Measurements from ENCODE around the gene MAOA. TPM values are rescaled to one million over a fixed set of nuclear protein-coding genes. Genes with fewer than 3 reads are reported as not detected.

The MAOA gene
- total and polyA plus RNA-seq, 2 of the 13 experiments (the other 11 are each of a cell fraction or from before 2014, with no cell fraction given) = 13.4 to 14.7 TPM

DNA sequence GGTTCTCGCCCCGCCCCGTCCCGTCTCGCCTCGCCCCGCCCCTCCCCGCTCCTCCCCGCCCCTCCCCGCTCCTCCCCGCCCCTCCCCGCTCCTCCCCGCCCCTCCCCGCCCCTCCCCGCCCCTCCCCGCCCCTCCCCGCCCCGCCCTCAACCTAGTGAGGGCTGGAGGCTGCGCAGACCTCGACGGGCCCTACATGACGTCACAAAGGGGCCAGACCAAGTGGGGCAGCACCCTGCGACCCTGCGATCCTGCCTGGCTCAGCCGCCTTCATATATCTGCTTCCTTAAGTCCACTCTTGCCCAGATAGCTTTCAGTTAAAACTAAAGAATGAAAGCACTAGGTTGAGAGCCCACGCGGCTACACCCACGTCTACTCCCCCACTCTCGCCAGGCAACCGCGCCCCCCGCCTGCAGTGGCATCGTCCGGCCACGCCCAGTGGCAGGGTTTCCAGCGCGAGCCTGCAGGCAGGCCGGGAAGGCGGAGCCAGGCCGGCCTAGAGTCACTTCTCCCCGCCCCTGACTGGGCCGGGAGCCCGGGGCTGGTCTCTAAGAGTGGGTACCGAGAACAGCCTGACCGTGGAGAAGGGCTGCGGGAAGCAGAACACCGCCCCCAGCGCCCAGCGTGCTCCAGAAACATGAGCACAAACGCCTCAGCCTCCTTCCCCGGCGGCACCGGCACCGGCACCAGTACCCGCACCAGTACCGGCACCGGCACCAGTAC, 1.5 kb upstream of the MAOA start (continued):
- TF ChIP-seq, protein P1, sequence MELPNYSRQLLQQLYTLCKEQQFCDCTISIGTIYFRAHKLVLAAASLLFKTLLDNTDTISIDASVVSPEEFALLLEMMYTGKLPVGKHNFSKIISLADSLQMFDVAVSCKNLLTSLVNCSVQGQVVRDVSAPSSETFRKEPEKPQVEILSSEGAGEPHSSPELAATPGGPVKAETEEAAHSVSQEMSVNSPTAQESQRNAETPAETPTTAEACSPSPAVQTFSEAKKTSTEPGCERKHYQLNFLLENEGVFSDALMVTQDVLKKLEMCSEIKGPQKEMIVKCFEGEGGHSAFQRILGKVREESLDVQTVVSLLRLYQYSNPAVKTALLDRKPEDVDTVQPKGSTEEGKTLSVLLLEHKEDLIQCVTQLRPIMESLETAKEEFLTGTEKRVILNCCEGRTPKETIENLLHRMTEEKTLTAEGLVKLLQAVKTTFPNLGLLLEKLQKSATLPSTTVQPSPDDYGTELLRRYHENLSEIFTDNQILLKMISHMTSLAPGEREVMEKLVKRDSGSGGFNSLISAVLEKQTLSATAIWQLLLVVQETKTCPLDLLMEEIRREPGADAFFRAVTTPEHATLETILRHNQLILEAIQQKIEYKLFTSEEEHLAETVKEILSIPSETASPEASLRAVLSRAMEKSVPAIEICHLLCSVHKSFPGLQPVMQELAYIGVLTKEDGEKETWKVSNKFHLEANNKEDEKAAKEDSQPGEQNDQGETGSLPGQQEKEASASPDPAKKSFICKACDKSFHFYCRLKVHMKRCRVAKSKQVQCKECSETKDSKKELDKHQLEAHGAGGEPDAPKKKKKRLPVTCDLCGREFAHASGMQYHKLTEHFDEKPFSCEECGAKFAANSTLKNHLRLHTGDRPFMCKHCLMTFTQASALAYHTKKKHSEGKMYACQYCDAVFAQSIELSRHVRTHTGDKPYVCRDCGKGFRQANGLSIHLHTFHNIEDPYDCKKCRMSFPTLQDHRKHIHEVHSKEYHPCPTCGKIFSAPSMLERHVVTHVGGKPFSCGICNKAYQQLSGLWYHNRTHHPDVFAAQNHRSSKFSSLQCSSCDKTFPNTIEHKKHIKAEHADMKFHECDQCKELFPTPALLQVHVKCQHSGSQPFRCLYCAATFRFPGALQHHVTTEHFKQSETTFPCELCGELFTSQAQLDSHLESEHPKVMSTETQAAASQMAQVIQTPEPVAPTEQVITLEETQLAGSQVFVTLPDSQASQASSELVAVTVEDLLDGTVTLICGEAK (IDR thresholded peaks at IDR 0.05) = no peak
- TF ChIP-seq, protein P1 (CRISPR knock-in tag; IDR thresholded peaks at IDR 0.05) = 0 out of 2 replicates have a peak, but pooled peaks have one; percentile 20
- TF ChIP-seq FOXK2 (IDR thresholded peaks at IDR 0.05) = peak; percentile 96
- TF ChIP-seq, protein P2, sequence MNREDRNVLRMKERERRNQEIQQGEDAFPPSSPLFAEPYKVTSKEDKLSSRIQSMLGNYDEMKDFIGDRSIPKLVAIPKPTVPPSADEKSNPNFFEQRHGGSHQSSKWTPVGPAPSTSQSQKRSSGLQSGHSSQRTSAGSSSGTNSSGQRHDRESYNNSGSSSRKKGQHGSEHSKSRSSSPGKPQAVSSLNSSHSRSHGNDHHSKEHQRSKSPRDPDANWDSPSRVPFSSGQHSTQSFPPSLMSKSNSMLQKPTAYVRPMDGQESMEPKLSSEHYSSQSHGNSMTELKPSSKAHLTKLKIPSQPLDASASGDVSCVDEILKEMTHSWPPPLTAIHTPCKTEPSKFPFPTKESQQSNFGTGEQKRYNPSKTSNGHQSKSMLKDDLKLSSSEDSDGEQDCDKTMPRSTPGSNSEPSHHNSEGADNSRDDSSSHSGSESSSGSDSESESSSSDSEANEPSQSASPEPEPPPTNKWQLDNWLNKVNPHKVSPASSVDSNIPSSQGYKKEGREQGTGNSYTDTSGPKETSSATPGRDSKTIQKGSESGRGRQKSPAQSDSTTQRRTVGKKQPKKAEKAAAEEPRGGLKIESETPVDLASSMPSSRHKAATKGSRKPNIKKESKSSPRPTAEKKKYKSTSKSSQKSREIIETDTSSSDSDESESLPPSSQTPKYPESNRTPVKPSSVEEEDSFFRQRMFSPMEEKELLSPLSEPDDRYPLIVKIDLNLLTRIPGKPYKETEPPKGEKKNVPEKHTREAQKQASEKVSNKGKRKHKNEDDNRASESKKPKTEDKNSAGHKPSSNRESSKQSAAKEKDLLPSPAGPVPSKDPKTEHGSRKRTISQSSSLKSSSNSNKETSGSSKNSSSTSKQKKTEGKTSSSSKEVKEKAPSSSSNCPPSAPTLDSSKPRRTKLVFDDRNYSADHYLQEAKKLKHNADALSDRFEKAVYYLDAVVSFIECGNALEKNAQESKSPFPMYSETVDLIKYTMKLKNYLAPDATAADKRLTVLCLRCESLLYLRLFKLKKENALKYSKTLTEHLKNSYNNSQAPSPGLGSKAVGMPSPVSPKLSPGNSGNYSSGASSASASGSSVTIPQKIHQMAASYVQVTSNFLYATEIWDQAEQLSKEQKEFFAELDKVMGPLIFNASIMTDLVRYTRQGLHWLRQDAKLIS (CRISPR knock-in tag; IDR thresholded peaks at IDR 0.05) = no peak
- TF ChIP-seq KDM5B (CRISPR knock-in tag; IDR thresholded peaks at IDR 0.05; ENCODE audit: borderline replicate concordance) = peak; percentile 12; the same call in 1 of the 2 replicates
- 0 out of 2 replicates have a peak, but pooled peaks have one; percentile 41 for TF ChIP-seq ZNF761 (CRISPR knock-in tag; conservative IDR thresholded peaks at IDR 0.05)
- no peak for TF ChIP-seq HMG20B (CRISPR knock-in tag; conservative IDR thresholded peaks at IDR 0.05)
- no peak for TF ChIP-seq NONO (IDR thresholded peaks at IDR 0.05)
- TF ChIP-seq NONO (CRISPR knock-in tag; conservative IDR thresholded peaks at IDR 0.05) = no peak
- no peak for TF ChIP-seq HNF4G (IDR thresholded peaks at IDR 0.05; ENCODE audit: borderline replicate concordance, low read depth, low read length)
- no peak for TF ChIP-seq HNF4G (CRISPR knock-in tag; IDR thresholded peaks at IDR 0.05; ENCODE audit: borderline replicate concordance, low read depth)
- TF ChIP-seq, protein P3, sequence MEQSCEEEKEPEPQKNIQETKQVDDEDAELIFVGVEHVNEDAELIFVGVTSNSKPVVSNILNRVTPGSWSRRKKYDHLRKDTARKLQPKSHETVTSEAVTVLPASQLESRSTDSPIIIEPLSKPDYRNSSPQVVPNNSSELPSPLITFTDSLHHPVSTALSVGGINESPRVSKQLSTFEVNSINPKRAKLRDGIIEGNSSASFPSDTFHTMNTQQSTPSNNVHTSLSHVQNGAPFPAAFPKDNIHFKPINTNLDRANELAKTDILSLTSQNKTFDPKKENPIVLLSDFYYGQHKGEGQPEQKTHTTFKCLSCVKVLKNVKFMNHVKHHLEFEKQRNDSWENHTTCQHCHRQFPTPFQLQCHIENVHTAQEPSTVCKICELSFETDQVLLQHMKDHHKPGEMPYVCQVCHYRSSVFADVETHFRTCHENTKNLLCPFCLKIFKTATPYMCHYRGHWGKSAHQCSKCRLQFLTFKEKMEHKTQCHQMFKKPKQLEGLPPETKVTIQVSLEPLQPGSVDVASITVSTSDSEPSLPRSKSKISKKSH (CRISPR knock-in tag; IDR thresholded peaks at IDR 0.05; ENCODE audit: borderline replicate concordance) = 0 out of 2 replicates have a peak, but pooled peaks have one; percentile 45
- peak; percentile 90 for TF ChIP-seq BHLHE40 (IDR thresholded peaks at IDR 0.05; ENCODE audit: low read length)
- TF ChIP-seq PPARG (CRISPR knock-in tag; conservative IDR thresholded peaks at IDR 0.05) = no peak
- TF ChIP-seq ZNF629 (CRISPR knock-in tag; conservative IDR thresholded peaks at IDR 0.05) = no peak
- TF ChIP-seq GABPB1 (CRISPR knock-in tag; IDR thresholded peaks at IDR 0.05) = peak; percentile 57; the same call in 1 of the 2 replicates
